Brain microvascular endothelial cell (primary cell): ENCODE results near the gene KISS1R.

ENCODE experiments used
- DNase-seq: peaks from one replicate; pipeline ENCODE4 v3.0.0-alpha.2; 2020
- H3K27ac ChIP-seq: fragments of 250-450 bp; sonication (Bioruptor Pico); 2 replicates; pipeline ENCODE4 v1.5.1; 2020; ENCODE audit warnings: mild to moderate bottlenecking, moderate library complexity
- H3K27me3 ChIP-seq: fragments of 250-450 bp; sonication (Bioruptor Pico); replicated peaks from 2 replicates; pipeline ENCODE4 v1.5.1; 2020; ENCODE audit warnings: mild to moderate bottlenecking
- H3K36me3 ChIP-seq: fragments of 250-450 bp; sonication (Bioruptor Pico); replicated peaks from 2 replicates; pipeline ENCODE4 v1.5.1; 2020; ENCODE audit warnings: mild to moderate bottlenecking
- H3K4me3 ChIP-seq: 2 replicates; pipeline ENCODE4 v1.5.1; 2011; ENCODE audit warnings: low read depth, mild to moderate bottlenecking, control low read depth, low read length, moderate library complexity
- in situ Hi-C: cut with HindIII; loops from 2 replicates; pipeline ENCODE4 v1.10.0; 2017; ENCODE audit warnings: low sequenced_read_pairs, low pct_ligation_motif_present
- TF ChIP-seq, protein P1 (sequence below): IDR thresholded peaks from 2 replicates; pipeline ENCODE4 v1.5.1; 2011; ENCODE audit warnings: low read depth, mild to moderate bottlenecking, moderate library complexity, low read length, control low read depth, inconsistent platforms; ENCODE audit errors: missing control alignments

The KISS1R gene

DNA sequence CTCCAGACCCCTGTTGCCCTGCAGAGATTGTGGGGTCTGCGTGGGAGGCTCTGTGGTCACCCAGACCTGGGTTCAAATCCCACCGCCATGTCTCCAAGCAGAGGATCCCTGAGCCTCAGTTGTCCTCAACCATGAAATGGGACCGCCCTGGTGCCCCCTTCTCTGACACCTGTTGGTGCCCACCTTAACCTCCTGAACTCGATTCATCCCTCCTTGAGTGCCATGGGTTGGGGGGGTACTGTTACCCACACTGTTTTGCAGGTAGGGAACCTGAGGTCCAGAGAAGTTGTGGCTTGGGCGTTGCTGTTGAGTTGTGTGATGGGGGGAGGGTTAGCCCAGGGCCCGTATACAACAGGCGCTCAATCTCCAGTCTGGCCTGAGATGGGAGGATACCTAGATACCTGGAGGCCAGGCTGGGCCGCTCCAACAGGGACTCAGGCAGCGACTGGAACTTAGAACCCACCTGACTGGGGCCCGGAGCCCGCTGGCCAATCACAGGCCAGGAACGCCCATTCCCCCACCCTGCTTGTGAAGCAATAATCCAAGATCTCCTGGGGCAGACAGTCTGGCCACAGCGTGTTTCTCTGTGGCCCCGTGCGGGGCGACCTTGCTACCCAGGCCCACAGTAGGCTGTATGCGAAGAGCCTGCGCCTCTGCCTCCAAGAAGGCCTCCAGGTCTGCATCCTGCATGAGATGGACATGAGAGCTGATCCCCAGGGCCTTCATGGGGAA is 11.5 kb downstream of the KISS1R start:
- DNase-seq: no peak
- in situ Hi-C loops: no loop called here
- Histone ChIP-seq H3K36me3 (peaks cover 9% of the 10 kb centered on the region), H3K27me3 (no peaks in the 10 kb centered on the region), H3K4me3 (no peak overlapping the region), H3K27ac (no peak overlapping the region)
- TF ChIP-seq, protein P1, sequence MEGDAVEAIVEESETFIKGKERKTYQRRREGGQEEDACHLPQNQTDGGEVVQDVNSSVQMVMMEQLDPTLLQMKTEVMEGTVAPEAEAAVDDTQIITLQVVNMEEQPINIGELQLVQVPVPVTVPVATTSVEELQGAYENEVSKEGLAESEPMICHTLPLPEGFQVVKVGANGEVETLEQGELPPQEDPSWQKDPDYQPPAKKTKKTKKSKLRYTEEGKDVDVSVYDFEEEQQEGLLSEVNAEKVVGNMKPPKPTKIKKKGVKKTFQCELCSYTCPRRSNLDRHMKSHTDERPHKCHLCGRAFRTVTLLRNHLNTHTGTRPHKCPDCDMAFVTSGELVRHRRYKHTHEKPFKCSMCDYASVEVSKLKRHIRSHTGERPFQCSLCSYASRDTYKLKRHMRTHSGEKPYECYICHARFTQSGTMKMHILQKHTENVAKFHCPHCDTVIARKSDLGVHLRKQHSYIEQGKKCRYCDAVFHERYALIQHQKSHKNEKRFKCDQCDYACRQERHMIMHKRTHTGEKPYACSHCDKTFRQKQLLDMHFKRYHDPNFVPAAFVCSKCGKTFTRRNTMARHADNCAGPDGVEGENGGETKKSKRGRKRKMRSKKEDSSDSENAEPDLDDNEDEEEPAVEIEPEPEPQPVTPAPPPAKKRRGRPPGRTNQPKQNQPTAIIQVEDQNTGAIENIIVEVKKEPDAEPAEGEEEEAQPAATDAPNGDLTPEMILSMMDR: no peak

DNA sequence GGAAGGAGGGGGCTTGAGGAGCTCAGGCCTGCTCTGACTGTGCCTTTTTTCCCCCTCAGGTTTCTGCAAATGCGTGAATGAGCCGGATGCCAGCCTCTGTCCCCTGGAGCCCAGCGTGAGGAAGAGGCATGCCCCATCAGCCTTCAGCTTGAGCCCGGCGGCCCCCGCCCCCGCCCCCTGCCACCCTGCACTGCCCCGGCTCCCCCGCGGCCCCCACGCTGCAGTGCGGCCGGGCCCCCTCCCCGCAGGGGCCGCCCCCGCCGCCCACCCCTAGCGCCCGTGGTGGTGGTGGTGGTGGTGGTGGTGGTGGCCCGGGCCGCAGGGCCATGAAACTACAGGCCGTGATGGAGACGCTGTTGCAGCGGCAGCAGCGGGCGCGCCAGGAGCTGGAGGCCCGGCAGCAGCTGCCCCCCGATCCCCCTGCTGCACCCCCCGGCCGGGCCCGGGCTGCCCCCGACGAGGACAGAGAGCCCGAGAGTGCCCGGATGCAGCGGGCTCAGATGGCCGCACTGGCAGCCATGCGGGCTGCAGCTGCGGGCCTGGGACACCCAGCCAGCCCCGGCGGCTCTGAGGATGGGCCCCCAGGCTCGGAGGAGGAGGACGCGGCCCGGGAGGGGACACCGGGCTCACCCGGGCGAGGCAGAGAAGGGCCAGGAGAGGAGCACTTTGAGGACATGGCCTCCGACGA is 12.2 kb downstream of the KISS1R start:
- H3K4me3 ChIP-seq: no peak overlapping the region

GRCh38 chr19:929891-930258 is 12.7 kb downstream of the KISS1R start:
- no peak overlapping the region for H3K4me3 ChIP-seq
- H3K27ac ChIP-seq: no peak overlapping the region
- peaks cover 9% of the 10 kb centered on the region for H3K36me3 ChIP-seq
- no peaks in the 10 kb centered on the region for H3K27me3 ChIP-seq
- TF ChIP-seq, protein P1: no peak
- DNase-seq: no peak
- in situ Hi-C loops: no loop called here

More for the DNA sequence above, 12.2 kb downstream of the KISS1R start:
- Histone ChIP-seq H3K27me3 (no peaks in the 10 kb centered on the region), H3K36me3 (peaks cover 9% of the 10 kb centered on the region), H3K27ac (no peak overlapping the region)
- no peak for DNase-seq
- TF ChIP-seq, protein P1: no peak
- in situ Hi-C loops: no loop called here

- Histone ChIP-seq H3K36me3 (peaks cover 9% of the 10 kb centered on the region), H3K27me3 (no peaks in the 10 kb centered on the region), H3K4me3 (no peak overlapping the region), H3K27ac (no peak overlapping the region)
- in situ Hi-C loops: no loop called here
- TF ChIP-seq, protein P1: no peak
- no peak for DNase-seq
Observed at GRCh38 chr19:931860-932647, 14.9 kb downstream of the KISS1R start.

DNA sequence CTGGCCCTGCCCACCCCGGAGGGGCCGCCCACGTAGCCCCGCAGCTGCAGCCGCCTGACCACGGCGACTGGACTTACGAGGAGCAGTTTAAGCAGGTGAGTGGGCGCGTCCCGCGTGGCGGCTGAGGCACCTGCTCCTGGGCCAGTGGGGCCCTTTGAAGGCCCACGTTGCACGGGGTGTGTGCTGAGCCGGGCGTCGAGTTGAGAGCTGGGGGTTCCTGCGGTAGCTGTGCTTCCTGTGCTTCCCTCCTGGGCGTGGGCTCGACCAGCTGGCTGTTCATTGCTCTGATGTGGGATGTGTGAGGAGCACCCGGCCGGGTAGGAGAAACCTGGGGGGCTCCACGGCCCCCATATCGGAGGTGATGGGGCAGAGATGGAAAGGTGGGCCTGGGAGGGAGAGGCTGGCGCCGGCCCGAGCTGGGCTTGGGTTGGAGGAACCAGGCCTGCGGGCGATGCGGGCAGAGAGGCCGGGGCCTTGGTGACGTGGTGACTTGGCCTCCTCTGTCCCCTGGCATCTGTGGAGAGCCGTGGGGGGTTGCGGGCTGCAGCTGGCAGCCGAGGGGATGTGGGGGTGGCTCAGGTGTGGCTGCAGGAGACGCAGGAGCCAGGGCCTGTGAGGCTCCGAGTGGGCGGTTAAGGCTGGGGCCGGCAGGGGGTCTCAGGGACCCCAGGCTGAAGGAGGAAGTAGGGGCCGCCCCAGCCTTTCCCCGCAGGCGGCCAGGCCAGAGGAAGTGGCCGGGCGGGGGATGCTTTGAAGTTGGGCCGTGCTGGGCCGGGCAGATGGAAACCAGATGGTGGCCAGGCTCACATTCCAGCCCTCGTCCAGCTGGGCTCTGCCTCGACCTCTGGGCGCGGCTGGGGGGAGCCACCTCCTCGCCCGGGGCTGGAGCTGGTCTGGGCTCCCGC is 15.8 kb downstream of the KISS1R start:
- DNase-seq: peak; percentile 70
- in situ Hi-C loops: no loop called here
- TF ChIP-seq, protein P1: peak; percentile 17
- H3K27me3 ChIP-seq: no peaks in the 10 kb centered on the region
- peaks cover 12% of the 10 kb centered on the region for H3K36me3 ChIP-seq
- H3K27ac ChIP-seq: no peak overlapping the region
- H3K4me3 ChIP-seq: peak overlapping the region; percentile 22
